WTC11 (cell line): Measurements from ENCODE around the gene MBD3L3. TPM values are rescaled to one million over a fixed set of nuclear protein-coding genes. Genes with fewer than 3 reads are reported as not detected.
"Not testable (repeated sequence)": the region's sequence is repeated elsewhere in the genome, so short reads cannot be mapped to it uniquely, and the experiment has no call there.

Experiments
- ATAC-seq: fragments of 200-7000 bp; cut with Tn5 transposase; 2 replicates; pipeline ENCODE4 v1.10.0; 2021; ENCODE audit warnings: mild to moderate bottlenecking, moderate library complexity
- CTCF ChIA-PET: fragments of 300-600 bp; sonication (Branson Sonifier 250); formaldehyde crosslinking; loops from one replicate; lab custom pipeline; 2021; ENCODE audit warnings: antibody characterized with exemption; lab: Charles Lee
- POLR2A ChIA-PET: fragments of 350-600 bp; sonication (Branson Sonifier 250); formaldehyde crosslinking; loops from one replicate; lab custom pipeline; 2021; ENCODE audit warnings: antibody characterized with exemption; lab: Charles Lee
- DNase-seq: peaks from one replicate; pipeline ENCODE4 v3.0.0; 2021; ENCODE audit warnings: low spot score
- H3K27ac Mint-ChIP-seq: 2 replicates; pipeline ENCODE4 v1.8.0; 2021; ENCODE audit warnings: mixed read lengths
- H3K27me3 Mint-ChIP-seq: 2 replicates; pipeline ENCODE4 v1.8.0; 2021; ENCODE audit warnings: low read depth, mild to moderate bottlenecking, moderate library complexity, mixed read lengths
- H3K36me3 Mint-ChIP-seq: 2 replicates; pipeline ENCODE4 v1.8.0; 2021; ENCODE audit warnings: mixed read lengths
- H3K4me1 Mint-ChIP-seq: 2 replicates; pipeline ENCODE4 v1.8.0; 2022; ENCODE audit warnings: mixed read lengths
- H3K4me3 Mint-ChIP-seq: 2 replicates; pipeline ENCODE4 v1.8.0; 2021; ENCODE audit warnings: mild to moderate bottlenecking, moderate library complexity, mixed read lengths
- H3K9me3 Mint-ChIP-seq: 2 replicates; pipeline ENCODE4 v1.8.0; 2021; ENCODE audit warnings: mixed read lengths
- ATF2 ChIP-seq: sonication (generic); formaldehyde crosslinking; IDR thresholded peaks from 2 replicates; pipeline ENCODE4 v1.8.1; 2022; ENCODE audit warnings: low read depth, missing genetic modification reagents, borderline replicate concordance
- FOXJ3 ChIP-seq: sonication (generic); formaldehyde crosslinking; IDR thresholded peaks from 2 replicates; pipeline ENCODE4 v1.9.0; 2021; ENCODE audit warnings: missing genetic modification reagents, mild to moderate bottlenecking, borderline replicate concordance
- HMGXB4 ChIP-seq: sonication (generic); formaldehyde crosslinking; IDR thresholded peaks from 2 replicates; pipeline ENCODE4 v1.8.1; 2023; ENCODE audit warnings: mild to moderate bottlenecking, moderate library complexity, missing genetic modification reagents
- MAX ChIP-seq: sonication (generic); formaldehyde crosslinking; IDR thresholded peaks from 2 replicates; pipeline ENCODE4 v1.8.0; 2022; ENCODE audit warnings: mild to moderate bottlenecking, missing genetic modification reagents
- MXD4 ChIP-seq: fragments of 250-450 bp; sonication (Bioruptor Pico); IDR thresholded peaks from 2 replicates; pipeline ENCODE4 v1.8.0; 2021; ENCODE audit warnings: mild to moderate bottlenecking, moderate library complexity, borderline replicate concordance
- NR3C1 ChIP-seq: sonication (generic); formaldehyde crosslinking; conservative IDR thresholded peaks from 2 replicates; pipeline ENCODE4 v1.8.1; 2023; ENCODE audit warnings: low read depth, mild to moderate bottlenecking, missing genetic modification reagents
- RELA ChIP-seq: sonication (generic); formaldehyde crosslinking; IDR thresholded peaks from 2 replicates; pipeline ENCODE4 v1.8.1; 2022; ENCODE audit warnings: missing genetic modification reagents, mild to moderate bottlenecking, borderline replicate concordance
- ZNF138 ChIP-seq: sonication (generic); formaldehyde crosslinking; conservative IDR thresholded peaks from 2 replicates; pipeline ENCODE4 v1.8.1; 2022; ENCODE audit warnings: mild to moderate bottlenecking, moderate library complexity, missing genetic modification reagents
- ZNF219 ChIP-seq: sonication (generic); formaldehyde crosslinking; IDR thresholded peaks from 2 replicates; pipeline ENCODE4 v1.8.0; 2023; ENCODE audit warnings: missing genetic modification reagents, mild to moderate bottlenecking, borderline replicate concordance
- total RNA-seq: library from RNA; stranded (reverse); gene quantifications from 3 replicates; pipeline ENCODE4 v1.2.3, GENCODE V29; 2021

Gene MBD3L3
- total RNA-seq, 1 experiment from 2014 or later, result not detected

- peaks cover 37% of the 10 kb centered on the region for H3K9me3 Mint-ChIP-seq
- DNase-seq, result no peak
- no peak for ATAC-seq
- no peak overlapping the region for H3K4me3 Mint-ChIP-seq
- no peaks in the 10 kb centered on the region for H3K4me1 Mint-ChIP-seq
- no peak overlapping the region for H3K27ac Mint-ChIP-seq
- POLR2A ChIA-PET, result no interaction called here
- TF ChIP-seq MAX (CRISPR knock-in tag) (no peak), RELA (no peak), MXD4 (no peak), ZNF138 (CRISPR knock-in tag) (no peak), ZNF219 (CRISPR knock-in tag) (no peak), FOXJ3 (CRISPR knock-in tag) (no peak), NR3C1 (CRISPR knock-in tag) (no peak), ATF2 (CRISPR knock-in tag) (no peak), HMGXB4 (no peak)
- TF ChIP-seq, all 79 proteins: peak for 0
- H3K36me3 Mint-ChIP-seq, result peaks cover 11% of the 10 kb centered on the region
- CTCF ChIA-PET, result no interaction called here
- H3K27me3 Mint-ChIP-seq, result no peaks in the 10 kb centered on the region
These were observed 4.9 kb upstream of the MBD3L3 start for GRCh38 chr19:7063339-7063738.

GRCh38 chr19:7059977-7060376, 1.5 kb upstream of the MBD3L3 start:
- H3K4me1 Mint-ChIP-seq, DNase-seq, H3K27me3 Mint-ChIP-seq, H3K27ac Mint-ChIP-seq, CTCF ChIA-PET, POLR2A ChIA-PET, H3K4me3 Mint-ChIP-seq, ATAC-seq, H3K36me3 Mint-ChIP-seq: not testable (repeated sequence)
- peaks cover 18% of the 10 kb centered on the region for H3K9me3 Mint-ChIP-seq

GRCh38 chr19:7056371-7056770, 2.1 kb downstream of the MBD3L3 start:
- CTCF ChIA-PET, POLR2A ChIA-PET, H3K27ac Mint-ChIP-seq, ATAC-seq, H3K36me3 Mint-ChIP-seq, H3K27me3 Mint-ChIP-seq, H3K9me3 Mint-ChIP-seq, DNase-seq, H3K4me1 Mint-ChIP-seq, H3K4me3 Mint-ChIP-seq: not testable (repeated sequence)

- H3K27ac Mint-ChIP-seq, ATAC-seq, POLR2A ChIA-PET, H3K27me3 Mint-ChIP-seq, DNase-seq, H3K4me1 Mint-ChIP-seq, H3K4me3 Mint-ChIP-seq, CTCF ChIA-PET, H3K36me3 Mint-ChIP-seq, H3K9me3 Mint-ChIP-seq: not testable (repeated sequence)
These were observed 2.8 kb downstream of the MBD3L3 start for GRCh38 chr19:7055679-7056078.

- H3K9me3 Mint-ChIP-seq, H3K27me3 Mint-ChIP-seq, POLR2A ChIA-PET, CTCF ChIA-PET, DNase-seq, H3K27ac Mint-ChIP-seq, H3K4me3 Mint-ChIP-seq, H3K4me1 Mint-ChIP-seq, ATAC-seq, H3K36me3 Mint-ChIP-seq: not testable (repeated sequence)
These were observed 3.7 kb downstream of the MBD3L3 start for GRCh38 chr19:7054635-7055368.

GRCh38 chr19:7052896-7053295, 5.6 kb downstream of the MBD3L3 start:
- ATAC-seq, H3K9me3 Mint-ChIP-seq, POLR2A ChIA-PET, H3K27me3 Mint-ChIP-seq, H3K36me3 Mint-ChIP-seq, DNase-seq, H3K4me3 Mint-ChIP-seq, H3K27ac Mint-ChIP-seq, CTCF ChIA-PET, H3K4me1 Mint-ChIP-seq: not testable (repeated sequence)

- H3K4me1 Mint-ChIP-seq, H3K4me3 Mint-ChIP-seq, H3K9me3 Mint-ChIP-seq, ATAC-seq, DNase-seq, H3K27me3 Mint-ChIP-seq, H3K27ac Mint-ChIP-seq, POLR2A ChIA-PET, CTCF ChIA-PET, H3K36me3 Mint-ChIP-seq: not testable (repeated sequence)
These were observed 7.1 kb downstream of the MBD3L3 start for GRCh38 chr19:7051421-7051820.

GRCh38 chr19:7049021-7049420, 9.5 kb downstream of the MBD3L3 start, which contains the start of gene MBD3L2:
Gene MBD3L2, plus strand, starts transcription at chr19:7049321. Its CDS starts 53 bp downstream, at chr19:7049374.
- H3K9me3 Mint-ChIP-seq, H3K27ac Mint-ChIP-seq, H3K4me1 Mint-ChIP-seq, POLR2A ChIA-PET, H3K27me3 Mint-ChIP-seq, CTCF ChIA-PET, H3K36me3 Mint-ChIP-seq, DNase-seq, H3K4me3 Mint-ChIP-seq, ATAC-seq: not testable (repeated sequence)

- H3K27me3 Mint-ChIP-seq, CTCF ChIA-PET, DNase-seq, H3K4me1 Mint-ChIP-seq, H3K36me3 Mint-ChIP-seq, ATAC-seq, H3K27ac Mint-ChIP-seq, H3K9me3 Mint-ChIP-seq, POLR2A ChIA-PET, H3K4me3 Mint-ChIP-seq: not testable (repeated sequence)
These were observed 16.9 kb downstream of the MBD3L3 start for GRCh38 chr19:7041563-7041962.
